Duodenal mucosa (tissue), 2 donors: Measurements from ENCODE around the gene IL4I1.

ENCODE experiments used
- H3K27ac ChIP-seq: one replicate; pipeline ENCODE4 v1.7.0; 2013; ENCODE audit warnings: low read depth, low read length
- H3K27me3 ChIP-seq, 2 donors: one replicate each; pipeline ENCODE4 v1.7.0; 2013; ENCODE audit warnings: low read length in 2 of 2, control low read depth in 1 of 2; ENCODE audit not compliant: insufficient read depth in 2 of 2, control insufficient read depth in 1 of 2
- H3K36me3 ChIP-seq, 2 donors: one replicate each; pipeline ENCODE4 v1.7.0; 2013; ENCODE audit warnings: low read length in 2 of 2, control low read depth in 1 of 2; ENCODE audit not compliant: insufficient read depth in 2 of 2, control insufficient read depth in 1 of 2
- H3K4me1 ChIP-seq, 2 donors: one replicate each; pipeline ENCODE4 v1.7.0; 2013; ENCODE audit warnings: low read length in 2 of 2, control low read depth in 1 of 2; ENCODE audit not compliant: insufficient read depth in 2 of 2, control insufficient read depth in 1 of 2
- H3K4me3 ChIP-seq, 2 donors: one replicate each; pipeline ENCODE4 v1.7.0; 2013; ENCODE audit warnings: low read length in 2 of 2, low read depth in 1 of 2
- H3K9ac ChIP-seq, 2 donors: one replicate each; pipeline ENCODE4 v1.7.0; 2013; ENCODE audit warnings: low read length in 2 of 2, low read depth in 1 of 2
- H3K9me3 ChIP-seq, 2 donors: one replicate each; pipeline ENCODE4 v1.7.0; 2013; ENCODE audit warnings: low read length in 2 of 2, control low read depth in 1 of 2; ENCODE audit not compliant: control insufficient read depth in 1 of 2

IL4I1 gene

GRCh38 chr19:49857061-49857837 lies 39.4 kb downstream of the IL4I1 start:
- Histone ChIP-seq H3K9ac (no peak overlapping the region), H3K27ac (no peak overlapping the region), H3K4me1 (peaks cover 8 to 19% of the 10 kb centered on the region in 2 donors), H3K36me3 (peaks cover 11 to 54% of the 10 kb centered on the region in 2 donors), H3K9me3 (no peaks in the 10 kb centered on the region), H3K27me3 (no peaks in the 10 kb centered on the region), H3K4me3 (no peak overlapping the region)

- peaks cover 11 to 24% of the 10 kb centered on the region in 2 donors for H3K4me1 ChIP-seq
- H3K4me3 ChIP-seq = no peak overlapping the region
- H3K36me3 ChIP-seq = peaks cover 9 to 54% of the 10 kb centered on the region in 2 donors
Observed at GRCh38 chr19:49856574-49857021, 40.1 kb downstream of the IL4I1 start.

DNA sequence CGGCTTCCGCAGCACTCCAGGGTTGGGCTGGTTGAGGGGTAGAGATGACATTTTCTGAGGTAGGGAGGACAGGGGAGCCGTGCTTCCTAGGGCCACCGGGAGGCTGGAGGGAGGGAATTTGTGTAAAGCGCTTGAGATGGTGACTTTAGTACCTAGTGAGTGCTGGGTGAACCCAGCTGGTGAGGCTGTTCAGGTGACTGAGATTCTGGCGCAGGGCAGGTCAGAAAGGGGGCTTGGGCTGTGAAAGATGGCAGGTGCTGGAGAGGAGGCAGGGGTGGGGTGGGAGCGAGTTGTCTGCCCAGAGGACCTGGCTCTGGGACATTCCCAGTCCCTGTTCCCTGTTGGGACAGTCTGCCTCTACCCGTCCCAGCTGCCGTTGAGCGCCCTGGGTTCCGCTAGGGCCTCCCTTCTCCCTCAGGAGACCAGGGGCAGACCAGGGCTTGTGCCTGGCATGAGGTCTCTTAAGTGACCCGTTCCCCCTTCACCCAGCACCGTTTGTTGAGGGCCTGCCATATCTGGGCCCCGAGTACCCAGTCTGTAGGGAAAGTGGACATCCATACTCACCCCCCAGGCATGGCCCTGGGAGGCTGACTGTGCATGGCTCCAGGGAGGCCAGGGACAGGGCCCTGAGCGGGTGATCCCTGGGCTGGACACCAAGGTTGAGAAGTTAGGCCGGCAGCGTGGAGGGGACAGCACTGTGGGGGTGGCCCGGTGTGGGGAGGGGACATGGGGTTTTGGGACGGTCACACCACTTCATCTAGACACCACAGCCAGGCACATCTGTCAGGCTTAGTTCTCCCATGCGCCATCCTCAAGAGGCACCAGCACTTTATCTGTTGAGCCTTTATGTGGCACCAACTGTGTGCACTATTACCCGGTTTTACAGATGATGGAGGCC lies 40.8 kb downstream of the IL4I1 start:
- H3K4me3 ChIP-seq = no peak overlapping the region
- H3K27me3 ChIP-seq = no peaks in the 10 kb centered on the region
- peaks cover 6 to 50% of the 10 kb centered on the region in 2 donors for H3K36me3 ChIP-seq
- H3K9me3 ChIP-seq = no peaks in the 10 kb centered on the region
- H3K9ac ChIP-seq = no peak overlapping the region
- H3K4me1 ChIP-seq = peaks cover 11 to 24% of the 10 kb centered on the region in 2 donors
- H3K27ac ChIP-seq = no peak overlapping the region

More at GRCh38 chr19:49856574-49857021, 40.1 kb downstream of the IL4I1 start:
- no peaks in the 10 kb centered on the region for H3K9me3 ChIP-seq
- H3K9ac ChIP-seq = no peak overlapping the region
- no peak overlapping the region for H3K27ac ChIP-seq
- no peaks in the 10 kb centered on the region for H3K27me3 ChIP-seq

DNA sequence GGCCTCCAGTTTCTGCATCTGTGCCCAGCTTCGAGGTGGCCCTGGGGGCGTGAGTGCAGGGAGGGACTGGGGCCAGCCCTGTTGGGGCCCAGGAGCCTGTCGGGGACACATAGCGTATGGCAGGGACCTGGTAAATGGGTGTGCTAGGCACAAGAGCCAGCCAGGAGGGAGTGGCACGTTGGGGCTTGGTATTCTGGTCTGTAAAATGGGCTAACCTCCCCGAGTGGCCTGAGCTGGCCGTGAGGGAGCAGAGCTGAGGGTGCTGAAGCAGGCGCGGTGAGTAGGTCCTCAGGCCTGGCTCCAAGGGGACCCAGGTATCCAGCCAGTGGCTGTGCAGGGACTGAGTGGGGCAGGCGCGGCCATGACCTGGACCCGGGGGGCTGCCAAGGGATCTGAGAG lies 41.4 kb downstream of the IL4I1 start:
- peaks cover 6 to 44% of the 10 kb centered on the region in 2 donors for H3K36me3 ChIP-seq
- H3K9me3 ChIP-seq = no peaks in the 10 kb centered on the region
- no peak overlapping the region for H3K9ac ChIP-seq
- no peak overlapping the region for H3K4me3 ChIP-seq
- H3K4me1 ChIP-seq = peaks cover 11 to 25% of the 10 kb centered on the region in 2 donors
- H3K27ac ChIP-seq = no peak overlapping the region
- H3K27me3 ChIP-seq = no peaks in the 10 kb centered on the region

DNA sequence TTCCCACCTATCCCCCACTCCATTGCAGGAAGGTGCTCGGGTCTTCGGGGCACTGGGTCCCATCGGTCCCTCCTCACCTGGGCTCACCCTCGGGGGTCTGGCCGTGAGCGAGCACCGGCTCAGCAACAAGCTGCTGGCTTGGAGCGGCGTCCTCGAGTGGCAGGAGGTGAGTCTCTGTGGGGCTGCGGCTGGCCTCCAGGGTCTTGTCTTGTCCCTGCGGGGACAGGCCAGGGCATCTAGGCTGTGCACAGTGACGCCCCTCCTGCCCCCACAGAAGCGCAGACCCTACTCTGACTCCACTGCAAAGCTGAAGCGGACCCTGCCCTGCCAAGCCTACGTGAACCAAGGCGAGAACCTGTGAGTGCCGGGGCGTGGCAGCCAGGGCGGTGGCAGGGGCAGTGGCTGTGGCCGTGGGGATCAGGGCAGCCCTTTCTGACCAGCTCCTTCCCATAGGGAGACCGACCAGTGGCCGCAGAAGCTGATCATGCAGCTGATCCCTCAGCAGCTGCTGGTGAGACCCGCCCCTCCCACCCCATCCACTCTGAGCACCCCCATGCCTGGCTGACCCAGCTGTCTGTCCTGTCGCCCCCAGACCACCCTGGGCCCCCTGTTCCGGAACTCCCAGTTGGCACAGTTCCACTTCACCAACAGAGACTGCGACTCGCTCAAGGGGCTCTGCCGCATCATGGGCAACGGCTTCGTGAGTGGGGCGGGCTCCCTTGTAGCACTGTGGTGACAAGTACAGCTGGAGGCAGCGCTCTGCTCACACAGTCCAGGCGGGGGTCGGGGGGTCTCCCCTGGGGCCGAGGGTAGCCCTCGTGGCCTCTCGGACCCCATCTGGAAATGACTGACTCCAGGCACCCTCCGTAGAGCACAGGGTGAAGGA lies 42.1 kb downstream of the IL4I1 start:
- Histone ChIP-seq H3K9me3 (no peaks in the 10 kb centered on the region), H3K27ac (no peak overlapping the region)

GRCh38 chr19:49853852-49854377 lies 42.8 kb downstream of the IL4I1 start:
- Histone ChIP-seq H3K27ac (no peak overlapping the region), H3K9ac (no peak overlapping the region), H3K4me1 (peaks cover 15 to 31% of the 10 kb centered on the region in 2 donors), H3K36me3 (peaks cover 0 to 37% of the 10 kb centered on the region in 2 donors), H3K27me3 (no peaks in the 10 kb centered on the region), H3K9me3 (no peaks in the 10 kb centered on the region), H3K4me3 (no peak overlapping the region)

More for the DNA sequence above, 42.1 kb downstream of the IL4I1 start:
- H3K9ac ChIP-seq = no peak overlapping the region
- peaks cover 15 to 31% of the 10 kb centered on the region in 2 donors for H3K4me1 ChIP-seq
- no peaks in the 10 kb centered on the region for H3K27me3 ChIP-seq
- peaks cover 2 to 39% of the 10 kb centered on the region in 2 donors for H3K36me3 ChIP-seq
- H3K4me3 ChIP-seq = no peak overlapping the region

DNA sequence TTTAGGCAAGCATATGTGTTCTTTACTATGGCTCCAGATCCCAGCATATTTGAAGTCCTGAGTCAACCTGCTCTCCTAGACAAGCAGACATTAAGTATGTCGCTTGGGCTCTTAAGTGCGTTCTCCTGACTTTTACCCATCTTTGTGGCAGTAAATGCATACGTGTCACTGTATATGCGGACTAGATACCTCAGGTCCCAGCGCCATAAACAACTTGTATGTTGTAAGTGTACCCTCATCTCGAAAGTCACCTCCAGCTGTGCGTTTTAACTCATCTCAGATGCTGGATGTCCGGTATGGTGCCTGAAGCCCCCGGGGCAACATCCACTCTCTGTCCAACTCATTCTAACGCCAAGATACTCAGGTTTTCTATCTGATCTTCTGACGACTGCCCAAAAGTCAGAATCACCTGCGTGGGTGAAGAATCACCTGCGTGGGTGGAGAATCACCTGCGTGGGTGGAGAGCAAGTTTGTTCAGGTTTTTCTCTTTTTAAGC lies 44.0 kb downstream of the IL4I1 start:
- H3K9me3 ChIP-seq = no peaks in the 10 kb centered on the region

GRCh38 chr19:49851456-49852259 lies 45.0 kb downstream of the IL4I1 start:
- peaks cover 15 to 31% of the 10 kb centered on the region in 2 donors for H3K4me1 ChIP-seq
- no peaks in the 10 kb centered on the region for H3K9me3 ChIP-seq
- peak overlapping the region; percentile 63 to 92 for H3K4me3 ChIP-seq
- H3K9ac ChIP-seq = peak overlapping the region; percentile 13 to 57
- H3K27me3 ChIP-seq = no peaks in the 10 kb centered on the region
- no peak overlapping the region for H3K27ac ChIP-seq
- H3K36me3 ChIP-seq = peaks cover 0 to 16% of the 10 kb centered on the region in 2 donors

More for the DNA sequence above, 44.0 kb downstream of the IL4I1 start:
- peaks cover 15 to 31% of the 10 kb centered on the region in 2 donors for H3K4me1 ChIP-seq
- peak overlapping the region; percentile 63 to 70 for H3K4me3 ChIP-seq
- H3K36me3 ChIP-seq = peaks cover 0 to 25% of the 10 kb centered on the region in 2 donors
- H3K27ac ChIP-seq = no peak overlapping the region
- no peaks in the 10 kb centered on the region for H3K27me3 ChIP-seq
- peak overlapping the region; percentile 13 to 57 for H3K9ac ChIP-seq
